GM23338 (cell line): ENCODE results near the gene ZMYND19.

ENCODE experiments used
- CREB1 ChIP-seq: fragments of 250-450 bp; sonication (Bioruptor Pico); IDR thresholded peaks from 2 replicates; pipeline ENCODE4 v1.5.0; 2020; ENCODE audit warnings: low read depth, mild to moderate bottlenecking, moderate library complexity
- ETS1 ChIP-seq: IDR thresholded peaks from 2 replicates; pipeline ENCODE4 v1.6.1; 2016; ENCODE audit warnings: antibody characterized with exemption
- EZH2 ChIP-seq: fragments of 200-600 bp; sonication (generic); IDR thresholded peaks from one replicate; pipeline ENCODE4 v1.8.0; 2017; ENCODE audit warnings: antibody characterized with exemption, mild to moderate bottlenecking, low read depth; ENCODE audit not compliant: unreplicated experiment
- EZH2phosphoT487 ChIP-seq: fragments of 200-600 bp; sonication (generic); IDR thresholded peaks from one replicate; pipeline ENCODE4 v1.8.1; 2018; ENCODE audit warnings: antibody characterized with exemption; ENCODE audit not compliant: unreplicated experiment
- JUNB ChIP-seq: IDR thresholded peaks from one replicate; pipeline ENCODE4 v1.6.1; 2016; ENCODE audit warnings: antibody characterized with exemption; ENCODE audit not compliant: unreplicated experiment
- NANOG ChIP-seq: IDR thresholded peaks from 2 replicates; pipeline ENCODE4 v1.6.1; 2016; ENCODE audit warnings: antibody characterized with exemption, borderline replicate concordance
- POLR2AphosphoS5 ChIP-seq: IDR thresholded peaks from 2 replicates; pipeline ENCODE4 v1.6.1; 2016; ENCODE audit warnings: antibody characterized with exemption, low read depth
- REST ChIP-seq: IDR thresholded peaks from one replicate; pipeline ENCODE4 v1.6.1; 2018; ENCODE audit warnings: antibody characterized with exemption; ENCODE audit not compliant: unreplicated experiment
- STAT1 ChIP-seq: IDR thresholded peaks from one replicate; pipeline ENCODE4 v1.6.1; 2016; ENCODE audit warnings: antibody characterized with exemption; ENCODE audit not compliant: unreplicated experiment
- ZNF114 ChIP-seq: fragments of 250-450 bp; sonication (Bioruptor Pico); IDR thresholded peaks from 2 replicates; pipeline ENCODE4 v1.5.0; 2020; ENCODE audit warnings: mild to moderate bottlenecking, moderate library complexity
- ZNF331 ChIP-seq: fragments of 250-450 bp; sonication (Bioruptor Pico); IDR thresholded peaks from 2 replicates; pipeline ENCODE4 v1.5.0; 2020; ENCODE audit warnings: low read depth, mild to moderate bottlenecking, moderate library complexity
- ZNF462 ChIP-seq: fragments of 250-450 bp; sonication (Bioruptor Pico); IDR thresholded peaks from 2 replicates; pipeline ENCODE4 v1.5.0; 2020; ENCODE audit warnings: mild to moderate bottlenecking, moderate library complexity
- TF ChIP-seq, protein P1 (sequence below), 2 experiments: fragments of 200-600 bp in 1 of 2; sonication (generic) in 1 of 2; conservative IDR thresholded peaks; 2 replicates each; pipeline versions ENCODE4 v1.5.1 to v1.6.1; 2016 to 2017; ENCODE audit warnings: antibody characterized with exemption in 2 of 2, low read depth in 2 of 2, mild to moderate bottlenecking in 2 of 2, moderate library complexity in 1 of 2

GRCh38 chr9:137583347-137583746 is 7.0 kb downstream of the ZMYND19 start:
- TF ChIP-seq POLR2AphosphoS5 (no peak), ETS1 (no peak), REST (no peak), JUNB (no peak), EZH2 (no peak), ZNF114 (no peak), EZH2phosphoT487 (no peak), STAT1 (no peak), CREB1 (CRISPR knock-in tag) (no peak), ZNF331 (CRISPR knock-in tag) (no peak), NANOG (no peak), ZNF462 (no peak)
- TF ChIP-seq, protein P1, sequence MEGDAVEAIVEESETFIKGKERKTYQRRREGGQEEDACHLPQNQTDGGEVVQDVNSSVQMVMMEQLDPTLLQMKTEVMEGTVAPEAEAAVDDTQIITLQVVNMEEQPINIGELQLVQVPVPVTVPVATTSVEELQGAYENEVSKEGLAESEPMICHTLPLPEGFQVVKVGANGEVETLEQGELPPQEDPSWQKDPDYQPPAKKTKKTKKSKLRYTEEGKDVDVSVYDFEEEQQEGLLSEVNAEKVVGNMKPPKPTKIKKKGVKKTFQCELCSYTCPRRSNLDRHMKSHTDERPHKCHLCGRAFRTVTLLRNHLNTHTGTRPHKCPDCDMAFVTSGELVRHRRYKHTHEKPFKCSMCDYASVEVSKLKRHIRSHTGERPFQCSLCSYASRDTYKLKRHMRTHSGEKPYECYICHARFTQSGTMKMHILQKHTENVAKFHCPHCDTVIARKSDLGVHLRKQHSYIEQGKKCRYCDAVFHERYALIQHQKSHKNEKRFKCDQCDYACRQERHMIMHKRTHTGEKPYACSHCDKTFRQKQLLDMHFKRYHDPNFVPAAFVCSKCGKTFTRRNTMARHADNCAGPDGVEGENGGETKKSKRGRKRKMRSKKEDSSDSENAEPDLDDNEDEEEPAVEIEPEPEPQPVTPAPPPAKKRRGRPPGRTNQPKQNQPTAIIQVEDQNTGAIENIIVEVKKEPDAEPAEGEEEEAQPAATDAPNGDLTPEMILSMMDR (conservative IDR thresholded peaks at IDR 0.05; ENCODE audit: low read depth in 2 of 2) = no peak
